Left renal pelvis (tissue), 4 donors: Measurements from ENCODE around the gene C10orf90. TPM values are rescaled to one million over a fixed set of nuclear protein-coding genes. Genes with fewer than 3 reads are reported as not detected.

Experiments used
- DNase-seq, 4 donors: peaks; one replicate each; pipeline ENCODE4 v3.0.0-alpha.2; 2013; ENCODE audit warnings: low read depth in 4 of 4, low spot score in 3 of 4
- polyA plus RNA-seq, 4 donors: library from polyadenylated mRNA; unstranded; fragments of 120-200 nt; gene quantifications; one replicate each; pipeline ENCODE4 v1.2.1, GENCODE V29; 2013; ENCODE audit not compliant: insufficient read length in 4 of 4

C10orf90 gene
- polyA plus RNA-seq, 4 donors, result 0.23 to 0.86 (median 0.43) TPM

DNA sequence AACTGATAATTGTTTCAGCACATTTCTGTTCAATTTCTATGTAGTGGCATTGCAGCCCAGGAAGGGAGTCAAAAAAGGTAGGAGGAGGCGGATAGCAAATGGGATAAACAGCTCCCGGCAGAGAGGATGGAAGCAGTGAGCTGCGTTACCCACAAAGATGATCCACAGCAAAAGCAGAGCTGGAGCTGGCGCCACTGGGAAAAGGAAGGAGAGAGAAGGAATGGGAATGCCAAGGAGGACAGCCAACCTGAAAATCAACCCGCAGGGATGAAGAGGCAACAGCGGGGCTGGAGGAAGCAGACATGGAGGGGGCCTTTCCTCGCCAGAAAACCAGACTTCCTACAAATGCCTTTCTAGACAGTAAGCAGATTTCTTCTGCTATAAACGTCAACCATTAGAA, 199.5 kb downstream of the C10orf90 start:
- no peak for DNase-seq

DNA sequence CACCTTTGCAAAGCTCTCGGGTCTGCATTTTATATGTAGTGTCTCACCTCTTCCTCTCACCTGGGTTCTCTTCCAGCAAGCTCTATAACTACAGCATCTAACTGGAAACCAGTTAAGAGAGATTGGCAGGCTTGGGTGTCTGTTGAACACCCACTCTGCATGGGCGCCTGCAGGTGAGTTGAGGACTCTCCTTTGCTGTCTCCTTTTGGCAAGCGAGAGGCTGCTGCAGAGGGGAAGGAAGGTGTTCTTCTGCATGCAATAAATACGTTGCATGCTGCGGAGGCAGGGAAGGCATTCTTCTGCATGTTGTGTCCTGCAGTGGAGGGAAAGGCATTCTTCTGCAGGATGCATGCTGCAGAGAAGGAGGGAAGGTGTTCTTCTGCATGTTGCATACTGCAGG, 200.8 kb downstream of the C10orf90 start:
- no peak for DNase-seq

- DNase-seq, result no peak
Measured at GRCh38 chr10:126468876-126469643, 201.4 kb downstream of the C10orf90 start.

DNA sequence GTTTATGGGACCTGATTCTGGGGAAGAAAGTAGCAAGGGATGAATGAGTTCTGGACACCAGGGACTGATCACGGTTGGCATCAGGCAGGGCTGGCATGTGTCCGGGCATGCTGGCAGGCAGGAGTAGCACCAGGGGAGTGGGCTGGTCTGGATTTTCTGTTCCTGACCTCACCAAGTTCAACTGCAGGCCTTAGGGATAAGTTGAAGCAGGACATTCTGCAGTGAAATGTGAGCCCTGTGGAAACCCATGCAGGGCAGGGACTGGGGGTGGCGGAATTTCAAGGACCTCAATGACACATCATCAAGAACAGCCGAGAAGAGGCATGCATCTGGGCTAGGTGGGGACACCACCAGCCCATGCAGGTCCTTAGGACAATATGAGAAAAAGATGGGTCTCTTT, 202.0 kb downstream of the C10orf90 start:
- no peak for DNase-seq

- DNase-seq, result no peak
Measured at GRCh38 chr10:126465771-126466170, 204.7 kb downstream of the C10orf90 start.

- no peak for DNase-seq
Measured at GRCh38 chr10:126463286-126463685, 207.2 kb downstream of the C10orf90 start.

DNA sequence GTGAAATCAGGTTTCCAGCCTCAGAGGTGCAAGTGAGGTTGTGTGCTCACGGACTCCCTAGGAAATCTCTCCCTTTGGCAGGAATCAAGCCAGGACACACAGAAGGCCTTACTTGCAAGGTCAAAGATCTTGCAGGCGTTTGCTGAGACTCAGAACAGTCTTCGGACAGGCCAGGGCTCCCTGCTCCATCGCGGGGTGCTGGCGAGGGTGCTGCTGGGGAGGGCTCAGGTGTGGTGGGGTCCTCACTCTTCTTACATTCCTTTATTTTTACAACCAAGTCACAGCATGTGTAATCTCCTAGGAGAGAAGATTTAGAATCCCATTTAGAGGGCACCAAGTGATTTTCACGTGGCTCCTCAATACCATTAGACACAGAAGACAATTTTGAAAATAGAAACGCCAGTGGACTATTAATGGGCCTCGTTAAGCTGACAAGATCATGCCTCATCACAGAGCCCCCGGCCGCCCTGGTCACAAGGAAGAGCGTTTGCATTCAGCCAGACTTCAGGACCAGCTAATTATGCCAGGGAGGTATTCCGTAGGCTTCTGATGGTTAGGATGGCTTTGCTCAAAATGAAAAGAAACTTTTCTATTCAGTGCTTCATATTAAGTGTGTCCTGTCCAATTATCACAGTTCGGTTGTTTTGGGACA, 209.1 kb downstream of the C10orf90 start:
- no peak for DNase-seq

GRCh38 chr10:126459878-126460481, 210.5 kb downstream of the C10orf90 start:
- no peak for DNase-seq

DNA sequence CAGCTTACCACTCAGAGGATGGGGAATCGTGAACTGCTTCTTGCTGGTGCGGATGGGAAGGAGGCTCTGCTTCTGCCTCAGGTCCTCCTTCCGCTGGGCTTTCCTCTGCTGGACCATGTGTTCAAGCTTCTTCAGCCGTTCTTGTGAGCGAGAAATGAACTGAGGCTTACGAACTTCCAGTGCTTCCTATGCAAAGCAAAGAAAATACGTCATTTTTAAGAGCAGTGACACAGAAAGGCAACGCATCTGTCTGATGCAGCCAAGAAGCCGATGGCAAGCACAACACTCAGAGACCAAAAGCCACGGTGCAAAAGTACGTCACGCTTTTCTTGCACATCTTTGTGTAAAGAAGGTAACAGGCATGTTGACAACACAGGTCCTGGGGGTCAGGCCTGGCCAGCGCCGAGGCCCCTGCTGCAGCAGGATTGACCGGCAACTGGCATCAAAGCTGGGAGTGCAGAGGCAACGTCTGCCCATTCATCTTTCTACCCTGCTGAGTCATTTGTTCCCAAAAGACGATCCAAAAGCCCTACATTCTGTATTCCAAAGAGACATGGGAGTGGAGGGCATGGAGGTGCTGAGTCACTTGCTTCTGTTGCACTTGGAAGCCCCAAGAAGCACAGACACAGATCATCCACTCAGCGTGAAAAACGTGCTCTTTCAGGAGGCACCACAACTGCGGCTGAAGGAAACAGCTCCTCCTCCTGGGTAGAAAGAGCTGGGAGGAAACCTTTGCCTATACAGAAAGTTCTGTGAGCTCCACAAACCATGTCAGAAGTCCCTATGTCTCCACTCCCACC, 211.3 kb downstream of the C10orf90 start:
- DNase-seq, result no peak

DNA sequence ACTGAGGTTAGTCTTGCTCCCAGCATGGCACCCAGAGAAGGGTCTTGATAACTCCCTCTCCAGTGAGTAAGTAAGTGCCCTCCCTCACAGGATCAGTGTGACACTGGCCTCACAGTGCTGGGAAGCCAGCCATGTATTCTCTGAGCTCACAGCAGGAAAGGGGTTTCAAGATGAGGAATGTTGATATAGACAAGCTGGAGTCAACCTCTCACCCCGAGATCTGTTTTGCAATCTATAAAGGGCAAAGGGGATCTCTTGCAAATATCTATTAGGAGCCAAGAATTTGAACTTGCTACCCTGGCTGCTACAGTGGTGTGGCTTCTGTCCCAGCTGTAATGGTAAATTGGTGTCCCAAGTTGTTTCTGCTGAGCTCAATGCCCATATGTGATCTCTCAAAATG, 212.0 kb downstream of the C10orf90 start:
- no peak for DNase-seq

DNA sequence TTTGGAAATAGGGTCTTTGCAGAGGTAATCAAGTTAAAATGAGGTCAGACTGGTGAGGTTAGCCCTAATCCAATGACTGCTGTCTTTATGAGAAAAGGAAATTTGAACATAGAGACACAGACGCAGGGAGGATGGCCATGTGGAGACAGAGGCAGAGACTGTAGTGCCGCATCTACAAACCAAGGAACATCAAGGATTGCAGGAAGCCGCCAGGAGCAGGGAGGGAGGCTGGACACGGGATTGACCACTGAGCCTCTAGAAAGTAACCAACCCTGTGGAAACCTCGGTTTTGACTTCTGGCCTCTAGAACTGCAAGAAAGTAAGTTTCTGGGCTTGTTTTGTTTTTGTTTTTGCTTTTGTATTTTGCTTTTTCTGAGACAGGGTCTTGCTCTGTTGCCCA, 213.9 kb downstream of the C10orf90 start:
- DNase-seq, result no peak

GRCh38 chr10:126455766-126456405, 214.6 kb downstream of the C10orf90 start:
- no peak for DNase-seq

DNA sequence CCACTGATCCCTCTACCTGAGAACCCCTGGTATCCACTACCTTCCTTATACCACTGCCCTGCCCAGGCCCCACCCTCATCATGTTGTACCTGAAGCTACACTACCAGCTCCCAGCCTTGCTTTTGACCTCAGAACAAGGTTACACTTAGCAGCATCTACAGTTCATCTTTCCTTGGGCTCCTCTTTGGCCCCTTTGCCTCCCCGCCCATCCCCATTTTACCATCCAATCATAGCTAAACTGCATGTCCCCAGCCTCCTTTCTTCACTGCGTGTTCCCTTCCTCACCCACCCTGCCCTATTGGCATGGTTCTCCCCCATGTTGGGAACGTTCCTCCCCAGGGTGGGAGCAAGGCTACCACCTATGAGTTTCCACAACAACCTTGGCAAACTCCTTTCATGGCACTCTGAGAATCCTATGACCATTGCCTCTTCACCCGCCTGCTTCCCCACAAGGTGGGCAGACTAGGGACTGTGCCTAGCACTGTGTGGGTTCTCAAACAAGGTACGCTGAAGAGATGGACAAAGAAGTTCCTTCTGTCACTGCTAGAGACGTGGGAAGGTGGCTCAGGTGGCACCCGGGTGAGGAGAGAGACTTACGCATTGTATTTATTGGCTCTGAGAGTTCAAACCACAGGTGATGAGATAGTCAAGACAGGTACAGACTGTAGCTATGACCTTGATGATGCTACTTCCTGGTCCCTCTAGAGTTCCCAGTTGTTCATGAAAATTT, 215.3 kb downstream of the C10orf90 start:
- DNase-seq, result no peak

DNA sequence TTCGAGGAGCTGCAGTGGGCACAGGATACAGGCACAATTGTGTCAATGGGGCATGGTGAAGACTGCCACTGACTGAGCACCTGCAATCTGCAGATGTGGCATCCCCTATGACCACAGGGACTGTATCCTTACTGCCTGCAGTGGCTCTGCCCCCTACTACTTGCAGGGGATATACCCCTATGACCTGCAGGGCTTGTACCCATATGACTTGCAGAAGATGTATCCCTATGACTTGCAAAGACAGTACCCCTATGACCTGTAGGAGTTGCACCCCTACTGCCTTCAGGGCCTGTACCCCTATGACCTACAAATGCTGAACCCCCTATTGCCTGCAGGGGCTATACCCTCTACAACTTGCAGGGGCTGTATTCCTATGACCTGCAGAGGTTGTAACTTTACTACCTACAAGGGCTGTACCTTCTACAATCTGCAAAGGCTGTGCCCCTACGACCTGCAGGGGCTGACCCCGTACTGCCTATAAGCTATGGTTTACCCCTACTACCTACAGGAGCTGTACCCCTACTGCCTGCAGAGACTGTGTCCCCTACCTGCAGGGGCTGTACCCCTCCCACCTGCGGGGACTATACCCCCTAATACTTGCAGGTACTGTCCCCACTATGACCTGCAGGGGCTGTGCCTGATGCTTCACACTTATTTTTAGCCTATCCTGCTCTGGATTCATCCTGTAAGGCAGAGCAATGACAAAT, 216.3 kb downstream of the C10orf90 start:
- no peak for DNase-seq

- DNase-seq, result no peak
Measured at GRCh38 chr10:126452245-126452644, 218.2 kb downstream of the C10orf90 start.

GRCh38 chr10:126448091-126448490, 222.4 kb downstream of the C10orf90 start:
- DNase-seq, result no peak

DNA sequence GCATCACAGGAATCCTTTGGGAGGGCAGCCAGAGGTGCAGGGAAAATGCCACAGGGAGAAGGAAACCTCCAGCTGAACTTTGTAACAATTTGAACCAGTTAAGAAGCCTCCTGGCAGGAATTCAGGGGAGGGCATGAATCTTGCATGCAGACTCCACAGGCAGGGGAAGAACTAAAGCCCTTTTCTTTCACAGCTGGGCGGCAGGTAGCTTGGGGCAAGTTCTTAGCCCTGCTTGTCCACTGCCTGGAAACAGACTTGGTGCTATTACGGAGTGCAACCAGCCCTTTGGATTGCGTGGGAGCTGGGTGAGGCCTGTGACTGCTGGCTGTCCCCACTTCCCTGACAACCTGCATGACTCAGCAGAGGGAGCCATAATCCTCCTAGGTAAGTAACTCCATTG, 230.6 kb downstream of the C10orf90 start:
- DNase-seq, result no peak

GRCh38 chr10:126438407-126438783, 232.1 kb downstream of the C10orf90 start:
- DNase-seq, result no peak

GRCh38 chr10:126437635-126438406, 232.7 kb downstream of the C10orf90 start:
- no peak for DNase-seq
